GM12878 (cell line): Measurements from ENCODE around the gene EGR4. TPM values are rescaled to one million over a fixed set of nuclear protein-coding genes. Genes with fewer than 3 reads are reported as not detected.

Experiments
- ATAC-seq: fragments of 200-7000 bp; cut with Tn5 transposase; 3 replicates; pipeline ENCODE4 v1.9.1; 2020; ENCODE audit warnings: mild to moderate bottlenecking, moderate library complexity
- BruUV-seq: library from RNA; stranded (reverse); fragments of 400-500 nt; replicated peaks from 2 replicates; lab custom pipeline; 2021; lab: Mats Ljungman, UMichigan
- CTCF ChIA-PET: fragments of 300-600 bp; sonication (Branson Sonifier 250); formaldehyde crosslinking; extraction: SDS; loops from one replicate; lab custom pipeline; 2021; ENCODE audit warnings: inconsistent platforms; lab: Yijun Ruan, JAX
- POLR2A ChIA-PET: fragments of 350-600 bp; formaldehyde crosslinking; extraction: SDS; loops from one replicate; lab custom pipeline; 2021; ENCODE audit warnings: inconsistent platforms; lab: Charles Lee
- RAD21 ChIA-PET: fragments of 300-600 bp; sonication (Branson Sonifier 250); formaldehyde crosslinking; loops from one replicate; lab custom pipeline; 2023; ENCODE audit warnings: antibody characterized with exemption; ENCODE audit not compliant: unreplicated experiment; lab: Charles Lee
- SMC1A ChIA-PET: fragments of 300-600 bp; sonication (Branson Sonifier 250); formaldehyde crosslinking; loops from one replicate; lab custom pipeline; 2023; ENCODE audit not compliant: unreplicated experiment, uncharacterized antibody; lab: Charles Lee
- DNase-seq: peaks from one replicate; pipeline ENCODE4 v3.0.0-alpha.2; 2011; ENCODE audit warnings: low read depth, low spot score
- FAIRE-seq: peaks from 3 replicates; lab custom pipeline; 2011; peaks lifted over from hg19 to GRCh38; lab: Jason Lieb, UNC
- H2AFZ ChIP-seq: 2 replicates; pipeline ENCODE4 v1.6.0; 2011; ENCODE audit warnings: low read depth, low read length, control low read depth; ENCODE audit not compliant: control insufficient read depth
- H3K27ac ChIP-seq: 2 replicates; pipeline ENCODE4 v1.5.1; 2011; ENCODE audit warnings: control low read depth; ENCODE audit not compliant: control insufficient read depth, insufficient read depth
- H3K27me3 ChIP-seq, 2 experiments: replicated peaks in 1 of 2; 2 replicates each; pipeline versions ENCODE4 v1.6.0 to v1.6.1; 2011; ENCODE audit warnings: low read length in 1 of 2; ENCODE audit not compliant: control insufficient read depth in 2 of 2, insufficient read depth in 2 of 2
- H3K36me3 ChIP-seq, 2 experiments: 2 replicates each; pipeline ENCODE4 v1.5.1; 2011; ENCODE audit warnings: low read length in 1 of 2; ENCODE audit not compliant: control insufficient read depth in 2 of 2, insufficient read depth in 2 of 2
- H3K4me1 ChIP-seq: 2 replicates; pipeline ENCODE4 v1.6.1; 2011; ENCODE audit warnings: mild to moderate bottlenecking, low read length, moderate library complexity, mixed read lengths; ENCODE audit not compliant: control insufficient read depth, insufficient read depth
- H3K4me2 ChIP-seq: 2 replicates; pipeline ENCODE4 v1.6.0; 2011; ENCODE audit warnings: control low read depth; ENCODE audit not compliant: control insufficient read depth, insufficient read depth
- H3K4me3 ChIP-seq: fragments of 200-600 bp; sonication (generic); 2 replicates; pipeline ENCODE4 v1.5.1; 2016
- H3K79me2 ChIP-seq: 2 replicates; pipeline ENCODE4 v1.6.0; 2011; ENCODE audit warnings: low read length; ENCODE audit not compliant: control insufficient read depth, insufficient read depth
- H3K9ac ChIP-seq: 2 replicates; pipeline ENCODE4 v1.8.0; 2011; ENCODE audit warnings: low read length, control low read depth, mixed read lengths; ENCODE audit not compliant: control insufficient read depth, insufficient read depth
- H3K9me3 ChIP-seq: replicated peaks from 3 replicates; pipeline ENCODE4 v1.5.1; 2011; ENCODE audit warnings: mild to moderate bottlenecking, low read length; ENCODE audit not compliant: control insufficient read depth, insufficient read depth
- H4K20me1 ChIP-seq: 2 replicates; pipeline ENCODE4 v1.6.0; 2011; ENCODE audit not compliant: control insufficient read depth, insufficient read depth
- ATF3 ChIP-seq: IDR thresholded peaks from 2 replicates; pipeline ENCODE4 v1.6.1; 2011; ENCODE audit warnings: low read depth, mild to moderate bottlenecking, low read length, moderate library complexity, borderline replicate concordance; ENCODE audit errors: extremely low read depth
- BRCA1 ChIP-seq: IDR thresholded peaks from 2 replicates; pipeline ENCODE4 v1.6.1; 2011; ENCODE audit warnings: low read depth, low read length, improper control_type of control experiment
- CEBPB ChIP-seq, 2 experiments: fragments of 150-350 bp in 1 of 2; IDR thresholded peaks; 2 replicates each; pipeline ENCODE4 v1.6.1; 2012 to 2014; ENCODE audit warnings: low read depth in 2 of 2, low read length in 2 of 2, borderline replicate concordance in 1 of 2, inconsistent platforms in 1 of 2
- DPF2 ChIP-seq: fragments of 450-650 bp; IDR thresholded peaks from 2 replicates; pipeline ENCODE4 v1.6.1; 2017; ENCODE audit warnings: mild to moderate bottlenecking
- EGR1 ChIP-seq, 2 experiments: IDR thresholded peaks; 1 replicate in 1 of 2; 2 replicates in 1 of 2; pipeline ENCODE4 v1.6.1; 2011 to 2012; ENCODE audit warnings: low read depth in 2 of 2, low read length in 2 of 2, borderline replicate concordance in 1 of 2, mild to moderate bottlenecking in 1 of 2, moderate library complexity in 1 of 2
- HSF1 ChIP-seq: fragments of 150-350 bp; IDR thresholded peaks from 2 replicates; pipeline ENCODE4 v1.6.1; 2014; ENCODE audit warnings: mild to moderate bottlenecking, low read depth, low read length
- MXI1 ChIP-seq: fragments of 150-350 bp; IDR thresholded peaks from 2 replicates; pipeline ENCODE4 v1.6.1; 2011; ENCODE audit warnings: low read depth, mild to moderate bottlenecking, inconsistent platforms, low read length, improper control_type of control experiment
- RBBP5 ChIP-seq: fragments of 200-600 bp; sonication (generic); conservative IDR thresholded peaks from 2 replicates; pipeline ENCODE4 v1.6.1; 2016
- RUNX3 ChIP-seq: IDR thresholded peaks from 2 replicates; pipeline ENCODE4 v1.6.1; 2012; ENCODE audit warnings: low read length, inconsistent platforms
- SMAD1 ChIP-seq: fragments of 450-650 bp; IDR thresholded peaks from 2 replicates; pipeline ENCODE4 v1.6.1; 2018; ENCODE audit warnings: mild to moderate bottlenecking, low read depth; ENCODE audit not compliant: partially characterized antibody
- SREBF2 ChIP-seq: IDR thresholded peaks from 2 replicates; pipeline ENCODE4 v1.6.1; 2012; ENCODE audit warnings: mild to moderate bottlenecking, low read length
- TARDBP ChIP-seq: IDR thresholded peaks from 2 replicates; pipeline ENCODE4 v1.6.1; 2016; ENCODE audit warnings: borderline replicate concordance
- ZNF217 ChIP-seq: fragments of 450-650 bp; IDR thresholded peaks from 2 replicates; pipeline ENCODE4 v1.6.1; 2017; ENCODE audit warnings: antibody characterized with exemption, mild to moderate bottlenecking
- ZNF274 ChIP-seq: IDR thresholded peaks from one replicate; pipeline ENCODE4 v1.8.0; 2011; ENCODE audit not compliant: insufficient read length, insufficient read depth
- ZNF384 ChIP-seq: IDR thresholded peaks from 2 replicates; pipeline ENCODE4 v1.6.1; 2012; ENCODE audit warnings: low read depth, mild to moderate bottlenecking, low read length, improper control_type of control experiment, borderline replicate concordance
- WGBS: methylation state at CpG from one replicate; pipeline ENCODE4 v1.1.6; 2016; ENCODE audit warnings: low lambda C conversion rate; ENCODE audit not compliant: insufficient replicate concordance, insufficient coverage; ENCODE audit errors: missing lambda C conversion rate; 5-methylcytosine and 5-hydroxymethylcytosine counted together
- in situ Hi-C: fragments of 300-500 bp; cut with MboI; formaldehyde crosslinking; loops from 9 replicates; pipeline ENCODE4 v1.14.3; 2018; ENCODE audit warnings: mixed read lengths
- intact Hi-C: fragments of 100-400 bp; cut with micrococcal nuclease; formaldehyde crosslinking; loops from one replicate; pipeline ENCODE4 v1.14.2; 2022; ENCODE audit not compliant: unreplicated experiment
- polyA plus RNA-seq, 11 experiments: library from polyadenylated mRNA; depleted of rRNA in 4 of 11; unstranded in 6 of 11; stranded (reverse) in 5 of 11; fragments of >200 nt; fragmentation: Nextera tagmentation in 4 of 11; fragmentation: Illumina TruSeq in 1 of 11; extraction: Ambion mirVana in 4 of 11; extraction: Trizol in 1 of 11; gene quantifications; 1 replicate in 1 of 11; 2 replicates in 10 of 11; pipeline versions ENCODE4 v1.2.1 to v1.2.3, GENCODE V29; 2011 to 2016; ENCODE audit warnings: inconsistent platforms in 2 of 11, missing spikeins in 2 of 11, low read depth in 1 of 11
- total RNA-seq, 4 experiments: library from RNA; depleted of rRNA in 3 of 4; stranded (reverse); fragments of >200 nt in 3 of 4; fragmentation: Illumina TruSeq in 1 of 4; extraction: Trizol in 1 of 4; gene quantifications; 2 replicates each; pipeline versions ENCODE4 v1.2.1 to v1.2.3, GENCODE V29; 2013 to 2021

EGR4 gene
- total and polyA plus RNA-seq, 10 of the 15 experiments (the other 5 are each of a cell fraction or from before 2014, with no cell fraction given), result 0.07 TPM; not detected in 9

GRCh38 chr2:73265298-73266060 is 27.9 kb downstream of the EGR4 start:
- ATAC-seq (no peak), FAIRE-seq (no peak), DNase-seq (no peak)
- Histone ChIP-seq H3K9ac (no peak overlapping the region), H3K79me2 (no peaks in the 10 kb centered on the region; the same call in 1 of the 2 replicates), H3K36me3 (peaks cover 11 to 14% of the 10 kb centered on the region in 2 experiments; a peak in 3 of 4 replicates), H3K9me3 (no peaks in the 10 kb centered on the region), H3K27me3 (no peaks in the 10 kb centered on the region), H3K4me1 (no peaks in the 10 kb centered on the region), H3K4me2 (no peak overlapping the region), H3K4me3 (no peak overlapping the region), H3K27ac (no peak overlapping the region), H4K20me1 (no peaks in the 10 kb centered on the region; the same call in 1 of the 2 replicates), H2AFZ (no peak overlapping the region)
- intact Hi-C loops, result no loop called here
- SMC1A ChIA-PET, result no interaction called here
- in situ Hi-C loops, result no loop called here
- RAD21 ChIA-PET, result no interaction called here
- TF ChIP-seq RBBP5 (no peak), HSF1 (no peak), EGR1 (IDR thresholded peaks at IDR 0.05; ENCODE audit: borderline replicate concordance in 1 of 2, low read depth in 2 of 2, low read length in 2 of 2) (no peak), MXI1 (no peak), ZNF274 (no peak), TARDBP (no peak), CEBPB (IDR thresholded peaks at IDR 0.05; ENCODE audit: borderline replicate concordance in 1 of 2, low read depth in 2 of 2, low read length in 2 of 2) (no peak), SMAD1 (no peak), ZNF384 (no peak), RUNX3 (no peak), ZNF217 (no peak), SREBF2 (no peak), BRCA1 (no peak), ATF3 (no peak), DPF2 (no peak)
- WGBS, result 98% methylated on average over 22 of the region's 28 CpGs
- POLR2A ChIA-PET, result no interaction called here
- BruUV-seq, result no TSS peak
- CTCF ChIA-PET, result no interaction called here
